Liver (tissue), 3 donors: ENCODE data around the gene CPLANE2.

Experiments used
- RAD21 ChIP-seq, 2 donors: IDR thresholded peaks; 2 replicates each; pipeline ENCODE4 v1.6.1; 2016; ENCODE audit warnings: antibody characterized with exemption in 2 of 2, mild to moderate bottlenecking in 2 of 2
- TF ChIP-seq, protein P1 (sequence below): fragments of 150-350 bp; IDR thresholded peaks from 2 replicates; pipeline ENCODE4 v1.5.1; 2017; ENCODE audit warnings: improper control_type of control experiment, low read depth, low read length; ENCODE audit not compliant: missing input control
- TF ChIP-seq, protein P2 (sequence below): IDR thresholded peaks from 2 replicates; pipeline ENCODE4 v1.6.1; 2016; ENCODE audit warnings: antibody characterized with exemption, mild to moderate bottlenecking
- TF ChIP-seq, protein P3 (sequence below): IDR thresholded peaks from 2 replicates; pipeline ENCODE4 v1.6.1; 2016; ENCODE audit warnings: antibody characterized with exemption
- donor health status: healthy.
- donor health status: healthy.

DNA sequence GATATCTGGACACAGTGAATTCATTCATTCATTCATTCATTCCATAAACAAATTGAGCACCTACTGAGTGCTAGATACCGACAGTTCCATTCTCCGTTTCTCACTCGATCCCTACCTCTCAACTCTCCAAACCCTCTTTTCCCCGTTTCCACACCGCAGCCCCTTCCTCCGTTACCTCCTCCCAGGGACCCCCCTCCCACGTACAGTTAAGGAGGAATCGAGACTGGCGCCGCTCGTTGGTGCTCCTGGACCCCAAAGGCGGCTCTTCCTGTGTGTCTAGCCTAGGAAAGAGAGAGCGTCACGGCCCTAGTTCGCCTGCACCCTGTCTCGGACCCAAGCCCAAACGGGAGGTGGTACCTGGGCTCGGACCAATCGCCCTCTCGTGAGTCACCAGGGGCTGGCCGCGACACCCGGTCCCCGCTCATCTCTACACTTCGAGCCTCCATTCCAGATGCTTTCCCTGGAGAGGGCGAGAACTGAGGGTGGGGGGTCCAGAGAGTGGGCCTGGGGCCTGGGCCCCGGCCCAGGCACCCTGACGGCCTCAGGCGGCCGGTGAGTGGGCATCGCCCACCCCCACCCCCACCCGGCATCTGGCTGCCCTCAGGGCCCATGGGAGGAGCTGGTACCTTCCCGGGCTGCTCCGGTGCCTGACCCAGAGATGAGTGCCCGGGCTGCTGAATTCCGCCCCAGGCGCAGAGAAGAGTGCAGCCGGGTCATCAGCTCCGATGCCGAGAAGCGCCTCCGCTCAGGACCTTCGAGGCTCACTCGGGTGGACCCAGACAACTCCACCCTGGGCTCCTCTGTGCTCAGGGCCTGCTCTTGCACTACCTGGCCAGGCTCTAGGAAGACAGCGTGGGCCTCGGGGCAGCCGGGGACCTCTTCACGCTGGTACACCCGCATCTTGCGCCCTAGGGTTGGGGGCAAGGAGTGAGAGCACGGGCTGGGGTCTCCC is 29.4 kb downstream of the CPLANE2 start:
- TF ChIP-seq, protein P1, sequence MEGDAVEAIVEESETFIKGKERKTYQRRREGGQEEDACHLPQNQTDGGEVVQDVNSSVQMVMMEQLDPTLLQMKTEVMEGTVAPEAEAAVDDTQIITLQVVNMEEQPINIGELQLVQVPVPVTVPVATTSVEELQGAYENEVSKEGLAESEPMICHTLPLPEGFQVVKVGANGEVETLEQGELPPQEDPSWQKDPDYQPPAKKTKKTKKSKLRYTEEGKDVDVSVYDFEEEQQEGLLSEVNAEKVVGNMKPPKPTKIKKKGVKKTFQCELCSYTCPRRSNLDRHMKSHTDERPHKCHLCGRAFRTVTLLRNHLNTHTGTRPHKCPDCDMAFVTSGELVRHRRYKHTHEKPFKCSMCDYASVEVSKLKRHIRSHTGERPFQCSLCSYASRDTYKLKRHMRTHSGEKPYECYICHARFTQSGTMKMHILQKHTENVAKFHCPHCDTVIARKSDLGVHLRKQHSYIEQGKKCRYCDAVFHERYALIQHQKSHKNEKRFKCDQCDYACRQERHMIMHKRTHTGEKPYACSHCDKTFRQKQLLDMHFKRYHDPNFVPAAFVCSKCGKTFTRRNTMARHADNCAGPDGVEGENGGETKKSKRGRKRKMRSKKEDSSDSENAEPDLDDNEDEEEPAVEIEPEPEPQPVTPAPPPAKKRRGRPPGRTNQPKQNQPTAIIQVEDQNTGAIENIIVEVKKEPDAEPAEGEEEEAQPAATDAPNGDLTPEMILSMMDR, result no peak
- no peak for TF ChIP-seq RAD21 (IDR thresholded peaks at IDR 0.05)
- TF ChIP-seq, protein P2, sequence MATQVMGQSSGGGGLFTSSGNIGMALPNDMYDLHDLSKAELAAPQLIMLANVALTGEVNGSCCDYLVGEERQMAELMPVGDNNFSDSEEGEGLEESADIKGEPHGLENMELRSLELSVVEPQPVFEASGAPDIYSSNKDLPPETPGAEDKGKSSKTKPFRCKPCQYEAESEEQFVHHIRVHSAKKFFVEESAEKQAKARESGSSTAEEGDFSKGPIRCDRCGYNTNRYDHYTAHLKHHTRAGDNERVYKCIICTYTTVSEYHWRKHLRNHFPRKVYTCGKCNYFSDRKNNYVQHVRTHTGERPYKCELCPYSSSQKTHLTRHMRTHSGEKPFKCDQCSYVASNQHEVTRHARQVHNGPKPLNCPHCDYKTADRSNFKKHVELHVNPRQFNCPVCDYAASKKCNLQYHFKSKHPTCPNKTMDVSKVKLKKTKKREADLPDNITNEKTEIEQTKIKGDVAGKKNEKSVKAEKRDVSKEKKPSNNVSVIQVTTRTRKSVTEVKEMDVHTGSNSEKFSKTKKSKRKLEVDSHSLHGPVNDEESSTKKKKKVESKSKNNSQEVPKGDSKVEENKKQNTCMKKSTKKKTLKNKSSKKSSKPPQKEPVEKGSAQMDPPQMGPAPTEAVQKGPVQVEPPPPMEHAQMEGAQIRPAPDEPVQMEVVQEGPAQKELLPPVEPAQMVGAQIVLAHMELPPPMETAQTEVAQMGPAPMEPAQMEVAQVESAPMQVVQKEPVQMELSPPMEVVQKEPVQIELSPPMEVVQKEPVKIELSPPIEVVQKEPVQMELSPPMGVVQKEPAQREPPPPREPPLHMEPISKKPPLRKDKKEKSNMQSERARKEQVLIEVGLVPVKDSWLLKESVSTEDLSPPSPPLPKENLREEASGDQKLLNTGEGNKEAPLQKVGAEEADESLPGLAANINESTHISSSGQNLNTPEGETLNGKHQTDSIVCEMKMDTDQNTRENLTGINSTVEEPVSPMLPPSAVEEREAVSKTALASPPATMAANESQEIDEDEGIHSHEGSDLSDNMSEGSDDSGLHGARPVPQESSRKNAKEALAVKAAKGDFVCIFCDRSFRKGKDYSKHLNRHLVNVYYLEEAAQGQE, result no peak
- TF ChIP-seq, protein P3, sequence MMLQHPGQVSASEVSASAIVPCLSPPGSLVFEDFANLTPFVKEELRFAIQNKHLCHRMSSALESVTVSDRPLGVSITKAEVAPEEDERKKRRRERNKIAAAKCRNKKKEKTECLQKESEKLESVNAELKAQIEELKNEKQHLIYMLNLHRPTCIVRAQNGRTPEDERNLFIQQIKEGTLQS, result no peak
